HCT116 (cell line): Measurements from ENCODE around the gene ACHE. TPM values are rescaled to one million over a fixed set of nuclear protein-coding genes. Genes with fewer than 3 reads are reported as not detected.

Source experiments
- ATAC-seq: fragments of 200-7000 bp; cut with Tn5 transposase; 2 replicates; pipeline ENCODE4 v1.9.1; 2020; ENCODE audit warnings: mild to moderate bottlenecking, moderate library complexity
- BruUV-seq: library from RNA; stranded (reverse); fragments of 400-500 nt; replicated peaks from 2 replicates; lab custom pipeline; 2021; lab: Mats Ljungman, UMichigan
- CTCF ChIA-PET: fragments of 300-600 bp; sonication (Branson Sonifier 250); formaldehyde crosslinking; loops from one replicate; lab custom pipeline; 2021; ENCODE audit warnings: antibody characterized with exemption; lab: Charles Lee
- POLR2A ChIA-PET: fragments of 300-600, 350-600 bp; sonication (Branson Sonifier 250); formaldehyde crosslinking; loops from one replicate; lab custom pipeline; 2021; ENCODE audit warnings: antibody characterized with exemption; lab: Charles Lee
- RAD21 ChIA-PET, 2 experiments: fragments of 300-600 bp; sonication (Branson Sonifier 250); formaldehyde crosslinking; loops; one replicate each; lab custom pipeline; 2023; ENCODE audit warnings: low total read pairs in 2 of 2; ENCODE audit not compliant: uncharacterized antibody in 2 of 2, unreplicated experiment in 2 of 2, low non-redundant PET in 1 of 2; lab: Charles Lee
- DNase-seq: peaks from one replicate; pipeline ENCODE4 v3.0.0-alpha.2; 2010; ENCODE audit warnings: low read depth, low spot score
- H2AFZ ChIP-seq: fragments of 200-600 bp; shearing (Covaris generic), sonication (generic); 2 replicates; pipeline ENCODE4 v1.6.1; 2017; ENCODE audit warnings: low read depth, mixed run types, mixed read lengths, antibody characterized with exemption, low read length; ENCODE audit not compliant: poor library complexity, severe bottlenecking
- H3K27ac ChIP-seq: 2 replicates; pipeline ENCODE4 v1.5.1; 2012; ENCODE audit warnings: low read depth, low read length
- H3K27me3 ChIP-seq: fragments of 200-600 bp; sonication (generic); 2 replicates; pipeline ENCODE4 v1.6.1; 2016; ENCODE audit warnings: mixed run types, low read length, mixed read lengths; ENCODE audit not compliant: insufficient read depth
- H3K36me3 ChIP-seq, 2 experiments: fragments of 200-500 bp in 1 of 2; fragments of 200-600 bp in 1 of 2; sonication (Bioruptor generic) in 1 of 2; sonication (generic) in 1 of 2; 2 replicates each; pipeline versions ENCODE4 v1.5.1 to v1.6.1; 2014 to 2016; ENCODE audit warnings: low read length in 2 of 2, inconsistent platforms in 1 of 2, mixed read lengths in 1 of 2, mixed run types in 1 of 2; ENCODE audit not compliant: insufficient read depth in 2 of 2, control insufficient read depth in 1 of 2
- H3K4me1 ChIP-seq, 2 experiments: fragments of 200-600 bp in 1 of 2; sonication (generic) in 1 of 2; 2 replicates each; pipeline versions ENCODE4 v1.5.1 to v1.6.1; 2012 to 2017; ENCODE audit warnings: low read length in 2 of 2, inconsistent platforms in 1 of 2, mild to moderate bottlenecking in 1 of 2, mixed read lengths in 1 of 2, mixed run types in 1 of 2, moderate library complexity in 1 of 2; ENCODE audit not compliant: insufficient read depth in 2 of 2, control insufficient read depth in 1 of 2
- H3K4me2 ChIP-seq: fragments of 200-600 bp; sonication (generic); 2 replicates; pipeline ENCODE4 v1.6.1; 2017; ENCODE audit warnings: mixed run types, low read length, mixed read lengths
- H3K4me3 ChIP-seq, 2 experiments: fragments of 200-600 bp in 1 of 2; sonication (generic) in 1 of 2; replicated peaks in 1 of 2; 2 replicates each; pipeline ENCODE4 v1.5.1; 2011 to 2016; ENCODE audit warnings: low read length in 2 of 2, control low read depth in 1 of 2, low read depth in 1 of 2, mild to moderate bottlenecking in 1 of 2, mixed read lengths in 1 of 2, mixed run types in 1 of 2
- H3K79me2 ChIP-seq: fragments of 200-600 bp; sonication (generic); 2 replicates; pipeline ENCODE4 v1.6.1; 2017; ENCODE audit warnings: mild to moderate bottlenecking, mixed run types, low read length, moderate library complexity, mixed read lengths; ENCODE audit not compliant: insufficient read depth
- H3K9ac ChIP-seq: fragments of 200-600 bp; sonication (generic); 2 replicates; pipeline ENCODE4 v1.6.1; 2016; ENCODE audit warnings: low read length, mixed read lengths
- H3K9me2 ChIP-seq: fragments of 200-600 bp; sonication (generic), shearing (Covaris generic); 2 replicates; pipeline ENCODE4 v1.6.1; 2017; ENCODE audit warnings: mixed run types, mild to moderate bottlenecking, moderate library complexity; ENCODE audit not compliant: insufficient read depth
- H3K9me3 ChIP-seq, 2 experiments: fragments of 200-500 bp in 1 of 2; fragments of 200-600 bp in 1 of 2; sonication (Bioruptor generic) in 1 of 2; sonication (generic) in 1 of 2; 2 replicates each; pipeline ENCODE4 v1.6.1; 2014 to 2017; ENCODE audit warnings: low read length in 2 of 2, mixed read lengths in 2 of 2, inconsistent platforms in 1 of 2, low read depth in 1 of 2, mild to moderate bottlenecking in 1 of 2, mixed run types in 1 of 2, moderate library complexity in 1 of 2; ENCODE audit not compliant: control insufficient read depth in 1 of 2, insufficient read depth in 1 of 2
- H4K20me1 ChIP-seq: fragments of 200-600 bp; sonication (generic), shearing (Covaris generic); 2 replicates; pipeline ENCODE4 v1.6.1; 2017; ENCODE audit warnings: mixed run types, mild to moderate bottlenecking, moderate library complexity; ENCODE audit not compliant: insufficient read depth
- CBX3 ChIP-seq: IDR thresholded peaks from 2 replicates; pipeline ENCODE4 v1.6.1; 2012; ENCODE audit warnings: low read depth
- CEBPB ChIP-seq: IDR thresholded peaks from 2 replicates; pipeline ENCODE4 v1.6.1; 2012; ENCODE audit warnings: low read depth
- CTCF ChIP-seq, 3 experiments: fragments of 200-600 bp in 1 of 3; sonication (generic) in 1 of 3; IDR thresholded peaks in 2 of 3; conservative IDR thresholded peaks in 1 of 3; 2 replicates each; pipeline ENCODE4 v1.5.1; 2012 to 2017; ENCODE audit warnings: low read depth in 2 of 3, low read length in 2 of 3, antibody characterized with exemption in 1 of 3, borderline replicate concordance in 1 of 3, control low read depth in 1 of 3, mild to moderate bottlenecking in 1 of 3, mixed read lengths in 1 of 3, mixed run types in 1 of 3, moderate library complexity in 1 of 3; ENCODE audit not compliant: insufficient read depth in 1 of 3
- EGR1 ChIP-seq: IDR thresholded peaks from 2 replicates; pipeline ENCODE4 v1.6.1; 2012; ENCODE audit warnings: low read depth
- ELF1 ChIP-seq: IDR thresholded peaks from 2 replicates; pipeline ENCODE4 v1.6.1; 2012; ENCODE audit warnings: low read depth, borderline replicate concordance
- EZH2phosphoT487 ChIP-seq: fragments of 200-600 bp; IDR thresholded peaks from 2 replicates; pipeline ENCODE4 v1.6.1; 2018; ENCODE audit warnings: antibody characterized with exemption, borderline replicate concordance
- FOSL1 ChIP-seq: IDR thresholded peaks from 2 replicates; pipeline ENCODE4 v1.6.1; 2012; ENCODE audit warnings: low read depth
- JUND ChIP-seq: IDR thresholded peaks from 2 replicates; pipeline ENCODE4 v1.6.1; 2012
- POLR2A ChIP-seq: IDR thresholded peaks from 2 replicates; pipeline ENCODE4 v1.7.0; 2011; ENCODE audit warnings: borderline replicate concordance; ENCODE audit not compliant: insufficient read depth, insufficient read length; ENCODE audit errors: extremely low read depth
- POLR2AphosphoS5 ChIP-seq: IDR thresholded peaks from 2 replicates; pipeline ENCODE4 v1.6.1; 2011; ENCODE audit warnings: mild to moderate bottlenecking, low read depth, low read length, moderate library complexity
- RAD21 ChIP-seq: IDR thresholded peaks from 2 replicates; pipeline ENCODE4 v1.6.1; 2012; ENCODE audit warnings: low read depth, mild to moderate bottlenecking
- SP1 ChIP-seq: IDR thresholded peaks from 2 replicates; pipeline ENCODE4 v1.6.1; 2012; ENCODE audit warnings: low read depth
- TCF7L2 ChIP-seq: IDR thresholded peaks from 2 replicates; pipeline ENCODE4 v1.7.0; 2011; ENCODE audit warnings: borderline replicate concordance, inconsistent platforms; ENCODE audit not compliant: insufficient read depth, insufficient read length; ENCODE audit errors: extremely low read depth
- YY1 ChIP-seq: IDR thresholded peaks from 2 replicates; pipeline ENCODE4 v1.6.1; 2011; ENCODE audit warnings: low read length, low read depth, moderate library complexity, mild to moderate bottlenecking; ENCODE audit not compliant: insufficient replicate concordance; ENCODE audit errors: extremely low read depth
- ZBTB33 ChIP-seq: IDR thresholded peaks from 2 replicates; pipeline ENCODE4 v1.6.1; 2011; ENCODE audit warnings: mild to moderate bottlenecking, low read length, moderate library complexity; ENCODE audit not compliant: insufficient replicate concordance; ENCODE audit errors: extremely low read depth
- ZFX ChIP-seq: fragments of 450-650 bp; IDR thresholded peaks from 2 replicates; pipeline ENCODE4 v1.6.1; 2017
- ZNF274 ChIP-seq: fragments of 200-500 bp; sonication (Bioruptor generic); IDR thresholded peaks from 2 replicates; pipeline ENCODE4 v1.6.1; 2014; ENCODE audit warnings: mild to moderate bottlenecking, low read depth, low read length, inconsistent platforms
- intact Hi-C: fragments of 100-400 bp; cut with micrococcal nuclease; formaldehyde crosslinking; loops from 2 replicates; pipeline ENCODE4 v1.10.0; 2022
- total RNA-seq: library from RNA; stranded (reverse); gene quantifications from one replicate; pipeline ENCODE4 v1.2.1, GENCODE V29; 2021; ENCODE audit not compliant: unreplicated experiment

Gene ACHE
- total RNA-seq, 1 experiment from 2014 or later: 1.8 TPM

DNA sequence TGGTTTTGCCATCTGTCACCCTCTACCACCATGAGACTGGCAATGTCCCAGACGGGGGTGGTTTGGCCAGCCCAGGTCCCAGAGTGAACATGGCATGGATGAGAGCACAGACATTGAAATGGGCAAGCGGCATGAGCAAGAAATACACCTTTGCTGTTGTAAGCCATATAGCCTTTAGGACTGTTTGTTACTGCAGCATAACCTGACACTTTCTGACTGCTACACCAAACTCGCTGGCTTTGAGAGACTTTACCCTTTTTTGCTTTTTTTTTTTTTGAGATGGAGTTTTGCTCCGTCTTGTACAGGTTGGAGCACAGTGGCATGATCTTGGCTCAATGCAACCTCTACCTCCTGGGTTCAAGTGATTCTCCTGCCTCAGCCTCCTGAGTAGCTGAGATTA, 48.5 kb upstream of the ACHE start:
- intact Hi-C loops: no loop called here
- no TSS peak for BruUV-seq
- ChIA-PET CTCF (no interaction called here), POLR2A (no interaction called here), RAD21 (no interaction called here)
- Histone ChIP-seq H3K9ac (no peak overlapping the region), H3K36me3 (no peaks in the 10 kb centered on the region), H3K27me3 (no peaks in the 10 kb centered on the region), H3K9me2 (no peaks in the 10 kb centered on the region), H3K9me3 (peaks cover 0 to 3% of the 10 kb centered on the region in 2 experiments; a peak in 1 of 4 replicates), H3K4me1 (no peaks in the 10 kb centered on the region), H3K79me2 (no peaks in the 10 kb centered on the region), H3K4me2 (no peak overlapping the region), H3K27ac (no peak overlapping the region), H4K20me1 (no peaks in the 10 kb centered on the region), H3K4me3 (no peak overlapping the region), H2AFZ (no peak overlapping the region)
- DNase-seq (no peak), ATAC-seq (no peak)
- no peak for TF ChIP-seq EZH2phosphoT487
- TF ChIP-seq ELF1: no peak
- no peak for TF ChIP-seq POLR2A
- TF ChIP-seq JUND: no peak
- no peak for TF ChIP-seq SP1
- TF ChIP-seq CBX3: no peak
- TF ChIP-seq CEBPB: no peak
- TF ChIP-seq ZFX: no peak
- TF ChIP-seq TCF7L2: no peak
- TF ChIP-seq ZNF274: no peak
- no peak for TF ChIP-seq EGR1
- no peak for TF ChIP-seq FOSL1
- no peak for TF ChIP-seq ZBTB33
- no peak for TF ChIP-seq CTCF (IDR thresholded peaks at IDR 0.05 in 2 of 3, conservative IDR thresholded peaks at IDR 0.05 in 1 of 3; ENCODE audit: borderline replicate concordance in 1 of 3, insufficient read depth in 1 of 3, low read depth in 2 of 3, low read length in 2 of 3)
- no peak for TF ChIP-seq YY1
- no peak for TF ChIP-seq POLR2AphosphoS5
- TF ChIP-seq RAD21: no peak
